ENCODE measurements around the gene STPG3. TPM values are rescaled to one million over a fixed set of nuclear protein-coding genes. Genes with fewer than 3 reads are reported as not detected.

Gene STPG3
- total and polyA plus RNA-seq, 9 of the 15 experiments (the other 6 are each of a cell fraction or from before 2014, with no cell fraction given) = not detected

DNA sequence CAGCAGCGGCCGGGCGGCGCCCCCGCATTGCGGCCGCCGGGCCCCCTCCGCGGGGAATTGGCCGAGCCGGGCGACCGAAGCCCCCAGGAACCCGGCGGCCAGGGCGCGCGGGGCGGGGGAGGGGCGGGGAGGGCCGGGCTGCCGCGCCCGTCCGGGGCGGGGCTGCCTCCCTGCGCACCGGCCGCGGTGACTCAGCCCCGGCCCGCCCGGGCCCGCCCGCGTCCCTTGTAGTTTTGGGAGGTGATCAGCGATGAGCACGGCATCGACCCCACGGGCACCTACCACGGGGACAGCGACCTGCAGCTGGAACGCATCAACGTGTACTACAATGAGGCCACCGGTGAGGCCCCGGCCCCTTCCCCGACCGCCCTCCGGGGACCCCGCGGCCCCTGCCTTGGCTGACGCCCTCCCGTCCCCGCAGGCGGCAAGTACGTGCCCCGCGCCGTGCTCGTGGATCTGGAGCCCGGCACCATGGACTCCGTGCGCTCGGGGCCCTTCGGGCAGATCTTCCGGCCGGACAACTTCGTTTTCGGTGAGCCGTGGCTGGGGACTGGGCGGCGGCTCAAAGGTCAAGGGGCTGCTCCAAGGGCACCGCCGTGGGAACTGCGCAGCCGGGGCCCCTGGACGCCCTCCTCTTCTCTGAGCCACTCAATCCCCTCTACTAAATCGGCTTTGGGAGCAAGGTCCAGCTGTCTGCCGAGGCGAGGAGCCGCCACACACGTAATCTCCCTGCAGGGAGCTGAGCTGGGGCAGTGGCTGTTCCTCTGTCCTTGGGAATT is 9.4 kb upstream of the STPG3 start (continued):
- TF ChIP-seq, protein P1, sequence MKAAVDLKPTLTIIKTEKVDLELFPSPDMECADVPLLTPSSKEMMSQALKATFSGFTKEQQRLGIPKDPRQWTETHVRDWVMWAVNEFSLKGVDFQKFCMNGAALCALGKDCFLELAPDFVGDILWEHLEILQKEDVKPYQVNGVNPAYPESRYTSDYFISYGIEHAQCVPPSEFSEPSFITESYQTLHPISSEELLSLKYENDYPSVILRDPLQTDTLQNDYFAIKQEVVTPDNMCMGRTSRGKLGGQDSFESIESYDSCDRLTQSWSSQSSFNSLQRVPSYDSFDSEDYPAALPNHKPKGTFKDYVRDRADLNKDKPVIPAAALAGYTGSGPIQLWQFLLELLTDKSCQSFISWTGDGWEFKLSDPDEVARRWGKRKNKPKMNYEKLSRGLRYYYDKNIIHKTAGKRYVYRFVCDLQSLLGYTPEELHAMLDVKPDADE (conservative IDR thresholded peaks at IDR 0.05; ENCODE audit: control insufficient read depth, low read depth, low read length) = 0 out of 2 replicates have a peak, but pooled peaks have one; percentile 48
- TF ChIP-seq BACH1 (tag; IDR thresholded peaks at IDR 0.05) (no peak), IFI16 (CRISPR knock-in tag; IDR thresholded peaks at IDR 0.05) (no peak), JUN (IDR thresholded peaks at IDR 0.05; ENCODE audit: borderline replicate concordance, low read depth, low read length) (peak; percentile 39; the same call in 1 of the 2 replicates), JUN (CRISPR knock-in tag; IDR thresholded peaks at IDR 0.05; ENCODE audit: borderline replicate concordance) (0 out of 2 replicates have a peak, but pooled peaks have one; percentile 66), SREBF1 (IDR thresholded peaks at IDR 0.05; ENCODE audit: borderline replicate concordance, low read depth, low read length) (no peak), FOXP1 (CRISPR knock-in tag; IDR thresholded peaks at IDR 0.05) (no peak), CBFB (CRISPR knock-in tag; IDR thresholded peaks at IDR 0.05) (no peak), HEY1 (CRISPR knock-in tag; IDR thresholded peaks at IDR 0.05; ENCODE audit: borderline replicate concordance) (no peak), PRMT5 (CRISPR knock-in tag; IDR thresholded peaks at IDR 0.05) (0 out of 2 replicates have a peak, but pooled peaks have one; percentile 24), ZFX (CRISPR knock-in tag; IDR thresholded peaks at IDR 0.05) (peak; percentile 43; the same call in 1 of the 2 replicates), BRD9 (IDR thresholded peaks at IDR 0.05; ENCODE audit: low read depth, partially characterized antibody) (no peak)
- TF ChIP-seq, protein P2, sequence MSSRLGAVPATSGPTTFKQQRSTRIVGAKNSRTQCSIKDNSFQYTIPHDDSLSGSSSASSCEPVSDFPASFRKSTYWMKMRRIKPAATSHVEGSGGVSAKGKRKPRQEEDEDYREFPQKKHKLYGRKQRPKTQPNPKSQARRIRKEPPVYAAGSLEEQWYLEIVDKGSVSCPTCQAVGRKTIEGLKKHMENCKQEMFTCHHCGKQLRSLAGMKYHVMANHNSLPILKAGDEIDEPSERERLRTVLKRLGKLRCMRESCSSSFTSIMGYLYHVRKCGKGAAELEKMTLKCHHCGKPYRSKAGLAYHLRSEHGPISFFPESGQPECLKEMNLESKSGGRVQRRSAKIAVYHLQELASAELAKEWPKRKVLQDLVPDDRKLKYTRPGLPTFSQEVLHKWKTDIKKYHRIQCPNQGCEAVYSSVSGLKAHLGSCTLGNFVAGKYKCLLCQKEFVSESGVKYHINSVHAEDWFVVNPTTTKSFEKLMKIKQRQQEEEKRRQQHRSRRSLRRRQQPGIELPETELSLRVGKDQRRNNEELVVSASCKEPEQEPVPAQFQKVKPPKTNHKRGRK (tag; IDR thresholded peaks at IDR 0.05) = no peak
- TF ChIP-seq, protein P3, sequence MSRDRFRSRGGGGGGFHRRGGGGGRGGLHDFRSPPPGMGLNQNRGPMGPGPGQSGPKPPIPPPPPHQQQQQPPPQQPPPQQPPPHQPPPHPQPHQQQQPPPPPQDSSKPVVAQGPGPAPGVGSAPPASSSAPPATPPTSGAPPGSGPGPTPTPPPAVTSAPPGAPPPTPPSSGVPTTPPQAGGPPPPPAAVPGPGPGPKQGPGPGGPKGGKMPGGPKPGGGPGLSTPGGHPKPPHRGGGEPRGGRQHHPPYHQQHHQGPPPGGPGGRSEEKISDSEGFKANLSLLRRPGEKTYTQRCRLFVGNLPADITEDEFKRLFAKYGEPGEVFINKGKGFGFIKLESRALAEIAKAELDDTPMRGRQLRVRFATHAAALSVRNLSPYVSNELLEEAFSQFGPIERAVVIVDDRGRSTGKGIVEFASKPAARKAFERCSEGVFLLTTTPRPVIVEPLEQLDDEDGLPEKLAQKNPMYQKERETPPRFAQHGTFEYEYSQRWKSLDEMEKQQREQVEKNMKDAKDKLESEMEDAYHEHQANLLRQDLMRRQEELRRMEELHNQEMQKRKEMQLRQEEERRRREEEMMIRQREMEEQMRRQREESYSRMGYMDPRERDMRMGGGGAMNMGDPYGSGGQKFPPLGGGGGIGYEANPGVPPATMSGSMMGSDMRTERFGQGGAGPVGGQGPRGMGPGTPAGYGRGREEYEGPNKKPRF (IDR thresholded peaks at IDR 0.05; ENCODE audit: low read depth, low read length) = no peak
- TF ChIP-seq, protein P4, sequence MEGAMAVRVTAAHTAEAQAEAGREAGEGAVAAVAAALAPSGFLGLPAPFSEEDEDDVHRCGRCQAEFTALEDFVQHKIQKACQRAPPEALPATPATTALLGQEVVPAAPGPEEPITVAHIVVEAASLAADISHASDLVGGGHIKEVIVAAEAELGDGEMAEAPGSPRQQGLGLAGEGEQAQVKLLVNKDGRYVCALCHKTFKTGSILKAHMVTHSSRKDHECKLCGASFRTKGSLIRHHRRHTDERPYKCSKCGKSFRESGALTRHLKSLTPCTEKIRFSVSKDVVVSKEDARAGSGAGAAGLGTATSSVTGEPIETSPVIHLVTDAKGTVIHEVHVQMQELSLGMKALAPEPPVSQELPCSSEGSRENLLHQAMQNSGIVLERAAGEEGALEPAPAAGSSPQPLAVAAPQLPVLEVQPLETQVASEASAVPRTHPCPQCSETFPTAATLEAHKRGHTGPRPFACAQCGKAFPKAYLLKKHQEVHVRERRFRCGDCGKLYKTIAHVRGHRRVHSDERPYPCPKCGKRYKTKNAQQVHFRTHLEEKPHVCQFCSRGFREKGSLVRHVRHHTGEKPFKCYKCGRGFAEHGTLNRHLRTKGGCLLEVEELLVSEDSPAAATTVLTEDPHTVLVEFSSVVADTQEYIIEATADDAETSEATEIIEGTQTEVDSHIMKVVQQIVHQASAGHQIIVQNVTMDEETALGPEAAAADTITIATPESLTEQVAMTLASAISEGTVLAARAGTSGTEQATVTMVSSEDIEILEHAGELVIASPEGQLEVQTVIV (CRISPR knock-in tag; IDR thresholded peaks at IDR 0.05; ENCODE audit: borderline replicate concordance) = no peak
- TF ChIP-seq, protein P5, sequence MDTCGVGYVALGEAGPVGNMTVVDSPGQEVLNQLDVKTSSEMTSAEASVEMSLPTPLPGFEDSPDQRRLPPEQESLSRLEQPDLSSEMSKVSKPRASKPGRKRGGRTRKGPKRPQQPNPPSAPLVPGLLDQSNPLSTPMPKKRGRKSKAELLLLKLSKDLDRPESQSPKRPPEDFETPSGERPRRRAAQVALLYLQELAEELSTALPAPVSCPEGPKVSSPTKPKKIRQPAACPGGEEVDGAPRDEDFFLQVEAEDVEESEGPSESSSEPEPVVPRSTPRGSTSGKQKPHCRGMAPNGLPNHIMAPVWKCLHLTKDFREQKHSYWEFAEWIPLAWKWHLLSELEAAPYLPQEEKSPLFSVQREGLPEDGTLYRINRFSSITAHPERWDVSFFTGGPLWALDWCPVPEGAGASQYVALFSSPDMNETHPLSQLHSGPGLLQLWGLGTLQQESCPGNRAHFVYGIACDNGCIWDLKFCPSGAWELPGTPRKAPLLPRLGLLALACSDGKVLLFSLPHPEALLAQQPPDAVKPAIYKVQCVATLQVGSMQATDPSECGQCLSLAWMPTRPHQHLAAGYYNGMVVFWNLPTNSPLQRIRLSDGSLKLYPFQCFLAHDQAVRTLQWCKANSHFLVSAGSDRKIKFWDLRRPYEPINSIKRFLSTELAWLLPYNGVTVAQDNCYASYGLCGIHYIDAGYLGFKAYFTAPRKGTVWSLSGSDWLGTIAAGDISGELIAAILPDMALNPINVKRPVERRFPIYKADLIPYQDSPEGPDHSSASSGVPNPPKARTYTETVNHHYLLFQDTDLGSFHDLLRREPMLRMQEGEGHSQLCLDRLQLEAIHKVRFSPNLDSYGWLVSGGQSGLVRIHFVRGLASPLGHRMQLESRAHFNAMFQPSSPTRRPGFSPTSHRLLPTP (IDR thresholded peaks at IDR 0.05; ENCODE audit: borderline replicate concordance, extremely low read depth, insufficient read length) = no peak
